ENCODE measurements around the gene CTBS.

The CTBS gene

DNA sequence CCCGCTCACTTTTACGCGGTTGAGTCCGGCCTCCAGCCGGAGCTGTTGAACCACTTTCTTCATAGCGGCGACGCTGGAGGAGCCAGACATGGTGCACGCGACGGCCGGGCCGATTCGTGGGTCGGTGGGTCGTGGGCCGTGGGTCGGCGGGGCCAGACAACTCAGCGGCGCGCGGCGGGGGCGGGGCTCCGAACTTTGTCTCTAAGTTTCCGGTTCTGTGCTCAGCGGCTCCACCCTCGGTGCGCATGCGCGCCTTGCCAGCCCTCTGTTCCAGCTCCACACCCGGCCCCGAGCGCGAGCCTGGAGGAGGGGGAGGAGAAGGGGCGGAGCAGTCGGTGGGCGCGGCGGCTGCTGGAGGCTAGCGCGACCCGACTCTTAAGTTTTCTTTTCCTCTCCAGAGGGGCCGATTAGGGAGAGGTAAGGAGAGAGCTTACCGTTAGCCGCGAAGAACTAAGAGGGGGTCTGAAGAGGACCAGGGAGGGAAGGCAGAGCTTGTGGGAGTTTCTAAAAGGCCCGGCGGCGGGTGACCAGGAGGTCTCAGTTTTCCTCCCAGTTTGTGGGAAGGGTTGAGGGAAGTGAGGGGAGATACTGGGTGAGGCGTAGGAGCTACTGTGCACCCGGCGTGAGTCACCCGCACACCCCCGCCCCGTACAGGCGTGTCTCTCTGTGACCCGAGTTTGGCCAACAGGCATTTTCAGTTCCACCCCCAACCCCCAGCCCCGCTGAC lies 68.1 kb downstream of the CTBS start, which contains the start of the genes GNG5 and SPATA1:
Gene GNG5 (minus strand): TSS at position 580 of the 727 bp plus-strand sequence. CDS start 490 bp downstream, at position 90.
Gene SPATA1 (plus strand): TSS at position 385 of the 727 bp plus-strand sequence. CDS start 9,974 bp downstream, outside the sequence.
- peak; percentile 98 for DNase-seq (ENCODE audit: low spot score)

DNA sequence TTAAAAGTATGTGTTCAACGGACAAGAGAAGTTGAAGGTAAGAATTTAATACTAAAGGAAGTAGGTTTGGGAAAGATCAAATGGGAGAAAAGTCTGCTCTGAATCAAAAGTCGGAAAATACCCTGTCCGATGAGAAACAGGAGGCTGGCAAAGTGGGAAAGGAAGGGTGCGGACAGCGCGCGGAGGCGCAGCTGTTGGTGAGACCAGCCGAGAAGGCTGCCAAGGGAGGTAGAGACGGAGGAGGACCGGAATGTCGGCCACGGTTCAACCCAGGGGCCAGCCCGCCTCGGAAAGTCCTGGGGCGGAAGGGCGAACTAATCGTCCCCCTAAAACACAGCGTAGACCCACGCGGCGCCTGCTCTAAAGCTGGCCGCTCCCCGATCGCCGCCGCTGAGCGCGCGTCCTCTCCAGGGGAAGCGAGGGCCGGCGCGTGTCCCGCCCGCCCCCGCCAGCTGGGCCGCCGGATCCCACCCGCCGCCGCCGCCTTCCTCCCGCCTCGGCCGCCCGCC lies 68.7 kb downstream of the CTBS start:
- DNase-seq (ENCODE audit: low spot score) = peak; percentile 60

DNA sequence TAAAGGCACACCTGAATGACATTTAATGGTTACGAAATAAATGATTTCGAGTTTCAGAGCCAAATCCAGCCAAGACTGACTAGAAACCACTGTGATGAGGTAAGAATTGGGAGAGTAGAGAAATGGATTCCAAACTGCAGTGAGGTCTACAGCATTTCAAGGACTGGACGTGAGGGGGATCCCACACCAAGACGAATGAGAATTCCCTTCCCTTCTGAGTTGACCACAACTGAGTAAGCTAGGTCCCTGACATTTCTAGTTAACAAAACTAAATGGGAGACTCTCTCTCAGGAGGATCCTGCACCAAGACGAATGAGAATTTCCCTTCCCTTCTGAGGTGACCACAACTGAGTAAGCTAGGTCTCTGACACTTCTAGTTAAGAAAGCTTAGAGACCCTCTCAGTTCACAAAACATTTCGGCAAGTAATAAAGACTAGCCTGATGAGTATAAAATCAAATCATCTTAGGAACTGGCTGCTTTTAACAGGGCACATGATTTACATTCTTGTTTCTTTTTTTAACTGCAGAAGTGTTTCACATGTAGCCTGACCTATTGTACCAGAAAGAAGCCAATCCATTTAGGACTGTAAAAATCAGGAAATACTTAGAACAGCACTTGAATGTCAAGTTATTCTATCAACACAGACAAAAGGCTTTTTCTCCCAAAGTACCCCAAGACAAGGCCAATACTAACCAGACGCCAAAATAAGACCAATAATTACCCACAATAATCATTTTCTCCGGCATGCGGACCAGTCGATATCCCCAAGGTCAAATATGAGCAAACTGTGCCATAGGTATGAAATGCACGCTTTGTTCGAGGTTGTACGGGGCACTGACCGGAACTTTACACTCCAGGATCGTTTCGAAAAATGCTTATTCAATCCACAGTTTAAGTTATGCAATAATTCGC lies 69.4 kb downstream of the CTBS start:
- peak; percentile 37 for DNase-seq (ENCODE audit: low spot score)

DNA sequence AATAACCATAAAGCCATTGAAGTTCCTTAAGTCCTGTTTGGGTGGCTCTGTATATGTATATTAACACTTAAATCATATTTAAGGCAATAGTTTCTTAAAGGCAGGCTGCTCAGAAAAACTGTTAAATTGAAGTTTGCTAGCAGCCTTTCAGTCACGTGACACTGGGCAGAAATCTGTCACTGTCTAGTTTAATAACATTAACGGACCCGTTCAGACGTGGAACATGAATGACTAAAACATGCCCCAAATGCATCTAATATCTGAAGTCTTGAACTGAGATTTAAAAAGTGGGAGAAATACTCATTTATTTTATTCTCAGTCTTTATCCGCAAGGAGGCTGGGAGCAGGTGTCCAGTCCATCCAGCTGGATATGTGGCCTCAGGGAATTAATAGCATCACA lies 71.3 kb downstream of the CTBS start:
- no peak for DNase-seq (ENCODE audit: low spot score)
